Measurements from ENCODE around the gene RBM26. TPM values are rescaled to one million over a fixed set of nuclear protein-coding genes. Genes with fewer than 3 reads are reported as not detected.

The RBM26 gene
- polyA plus RNA-seq, 1 experiment: 29.1 TPM

- no peak overlapping the region for H3K27ac ChIP-seq (ENCODE audit: low read depth, low read length)
- no peak overlapping the region for H3K4me3 ChIP-seq (ENCODE audit: low read depth, low read length)
- ChIA-PET POLR2A (interaction anchor here (0.6 kb wide), 1 partner anchor 9 kb away, joined by 3 read pairs; no protein-coding TSS in a partner anchor), CTCF (interaction anchor here (0.6 to 2.1 kb wide), 4 partner anchors 17 to 147 kb away, joined by 3 to 10 read pairs (median 4); no protein-coding TSS in a partner anchor)
- no peak for DNase-seq (ENCODE audit: low read depth, low spot score)
- TF ChIP-seq CTCF (IDR thresholded peaks at IDR 0.05; ENCODE audit: low read depth, low read length): no peak
- no peaks in the 10 kb centered on the region for H3K27me3 ChIP-seq (ENCODE audit: control insufficient read depth, insufficient read depth, low read length)
- H3K9me3 ChIP-seq (ENCODE audit: control insufficient read depth, insufficient read depth, low read length): peaks cover 7% of the 10 kb centered on the region
Observed at GRCh38 chr13:79392882-79393563, 13.0 kb downstream of the RBM26 start.

GRCh38 chr13:79389026-79389425 lies 17.0 kb downstream of the RBM26 start:
- no peak for DNase-seq (ENCODE audit: low read depth, low spot score)
- no peaks in the 10 kb centered on the region for H3K27me3 ChIP-seq (ENCODE audit: control insufficient read depth, insufficient read depth, low read length)
- no peaks in the 10 kb centered on the region for H3K9me3 ChIP-seq (ENCODE audit: control insufficient read depth, insufficient read depth, low read length)
- ChIA-PET POLR2A (no interaction called here), CTCF (no interaction called here)
- no peak overlapping the region for H3K4me3 ChIP-seq (ENCODE audit: low read depth, low read length)
- no peak overlapping the region for H3K27ac ChIP-seq (ENCODE audit: low read depth, low read length)
- TF ChIP-seq CTCF (IDR thresholded peaks at IDR 0.05; ENCODE audit: low read depth, low read length): no peak

GRCh38 chr13:79387853-79388252 lies 18.2 kb downstream of the RBM26 start:
- Histone ChIP-seq H3K9me3 (ENCODE audit: control insufficient read depth, insufficient read depth, low read length) (no peaks in the 10 kb centered on the region), H3K4me3 (ENCODE audit: low read depth, low read length) (no peak overlapping the region), H3K27ac (ENCODE audit: low read depth, low read length) (no peak overlapping the region), H3K27me3 (ENCODE audit: control insufficient read depth, insufficient read depth, low read length) (no peaks in the 10 kb centered on the region)
- ChIA-PET POLR2A (interaction anchor here (0.6 kb wide), 1 partner anchor 8 kb away, joined by 5 read pairs; no protein-coding TSS in a partner anchor), CTCF (interaction anchor here (0.6 kb wide), 1 partner anchor 8 kb away, joined by 9 read pairs; no protein-coding TSS in a partner anchor)
- no peak for DNase-seq (ENCODE audit: low read depth, low spot score)
- TF ChIP-seq CTCF (IDR thresholded peaks at IDR 0.05; ENCODE audit: low read depth, low read length): no peak

- Histone ChIP-seq H3K27me3 (ENCODE audit: control insufficient read depth, insufficient read depth, low read length) (no peaks in the 10 kb centered on the region), H3K27ac (ENCODE audit: low read depth, low read length) (no peak overlapping the region), H3K9me3 (ENCODE audit: control insufficient read depth, insufficient read depth, low read length) (no peaks in the 10 kb centered on the region), H3K4me3 (ENCODE audit: low read depth, low read length) (no peak overlapping the region)
- CTCF ChIA-PET: interaction anchor here (0.6 kb wide), 1 partner anchor 884 kb away, joined by 4 read pairs; no protein-coding TSS in a partner anchor
- TF ChIP-seq CTCF (IDR thresholded peaks at IDR 0.05; ENCODE audit: low read depth, low read length): no peak
- no peak for DNase-seq (ENCODE audit: low read depth, low spot score)
- POLR2A ChIA-PET: no interaction called here
Observed at GRCh38 chr13:79386125-79386826, 19.8 kb downstream of the RBM26 start.

GRCh38 chr13:79385694-79386093 lies 20.4 kb downstream of the RBM26 start:
- H3K27me3 ChIP-seq (ENCODE audit: control insufficient read depth, insufficient read depth, low read length): no peaks in the 10 kb centered on the region
- no peak for TF ChIP-seq CTCF (IDR thresholded peaks at IDR 0.05; ENCODE audit: low read depth, low read length)
- CTCF ChIA-PET: interaction anchor here (0.6 kb wide), 1 partner anchor 885 kb away, joined by 4 read pairs; no protein-coding TSS in a partner anchor
- H3K4me3 ChIP-seq (ENCODE audit: low read depth, low read length): no peak overlapping the region
- H3K9me3 ChIP-seq (ENCODE audit: control insufficient read depth, insufficient read depth, low read length): no peaks in the 10 kb centered on the region
- DNase-seq (ENCODE audit: low read depth, low spot score): no peak
- POLR2A ChIA-PET: no interaction called here
- H3K27ac ChIP-seq (ENCODE audit: low read depth, low read length): no peak overlapping the region

Data from AG04450 (cell line).